Lung (tissue), 12 donors: ENCODE measurements around the gene DNAJC30. TPM values are rescaled to one million over a fixed set of nuclear protein-coding genes. Genes with fewer than 3 reads are reported as not detected.

ENCODE experiments used
- ATAC-seq: fragments of 200-7000 bp; cut with Tn5 transposase; one replicate; pipeline ENCODE4 v1.9.1; 2020; ENCODE audit warnings: moderate number of reproducible peaks; ENCODE audit not compliant: insufficient read depth, low FRiP score
- DNase-seq, 3 donors: peaks; one replicate each; pipeline ENCODE4 v3.0.0-alpha.2; 2013 to 2017
- H3K27ac ChIP-seq, 2 donors: one replicate each; pipeline ENCODE4 v1.5.1; 2013; ENCODE audit warnings: mild to moderate bottlenecking in 2 of 2, moderate library complexity in 2 of 2, control low read depth in 1 of 2, inconsistent platforms in 1 of 2, low read depth in 1 of 2, low read length in 1 of 2
- H3K27me3 ChIP-seq, 3 donors: one replicate each; pipeline ENCODE4 v1.5.1; 2013; ENCODE audit warnings: low read length in 2 of 3; ENCODE audit not compliant: control insufficient read depth in 3 of 3, insufficient read depth in 3 of 3
- H3K36me3 ChIP-seq, 4 donors: one replicate each; pipeline ENCODE4 v1.5.1; 2013; ENCODE audit warnings: low read length in 4 of 4, mild to moderate bottlenecking in 1 of 4, moderate library complexity in 1 of 4; ENCODE audit not compliant: control insufficient read depth in 4 of 4, insufficient read depth in 4 of 4
- H3K4me1 ChIP-seq, 5 donors: one replicate each; pipeline ENCODE4 v1.5.1; 2013; ENCODE audit warnings: low read length in 5 of 5, mild to moderate bottlenecking in 2 of 5, moderate library complexity in 1 of 5; ENCODE audit not compliant: control insufficient read depth in 5 of 5, insufficient read depth in 5 of 5
- H3K4me3 ChIP-seq: one replicate; pipeline ENCODE4 v1.5.1; 2013; ENCODE audit warnings: mild to moderate bottlenecking, control low read depth, moderate library complexity
- H3K9ac ChIP-seq, 2 donors: one replicate each; pipeline ENCODE4 v1.5.1; 2013; ENCODE audit warnings: low read length in 2 of 2, control low read depth in 1 of 2; ENCODE audit not compliant: insufficient read depth in 1 of 2
- H3K9me3 ChIP-seq, 4 donors: one replicate each; pipeline ENCODE4 v1.5.1; 2013; ENCODE audit warnings: low read length in 3 of 4, mild to moderate bottlenecking in 1 of 4, moderate library complexity in 1 of 4; ENCODE audit not compliant: control insufficient read depth in 4 of 4, insufficient read depth in 3 of 4
- CTCF ChIP-seq: IDR thresholded peaks from 2 replicates; pipeline ENCODE4 v1.5.1; 2012; ENCODE audit warnings: mild to moderate bottlenecking; ENCODE audit errors: control extremely low read depth, extremely low read depth
- WGBS, 2 donors: extraction: QIAGEN DNeasy Blood & Tissue Kit; methylation state at CpG; one replicate each; pipeline ENCODE4 v1.1.7; 2013; 5-methylcytosine and 5-hydroxymethylcytosine counted together
- polyA plus RNA-seq, 2 donors: library from polyadenylated mRNA; stranded (reverse); fragments of 200-250 nt; gene quantifications; one replicate each; pipeline ENCODE4 v1.2.1, GENCODE V29; 2013
- total RNA-seq, 2 donors: library from RNA; depleted of rRNA in 1 of 2; stranded (reverse); fragments of >200 nt in 1 of 2; gene quantifications; one replicate each; pipeline ENCODE4 v1.2.1, GENCODE V29; 2014 to 2021
- donor health status: control.
- donor health status: control.
- donor health status: Bipolar disorder and iron deficiency.
- donor health status: healthy.
- donor health status: DM: yes; HTN: yes; CAD: no.

Gene DNAJC30
- total and polyA plus RNA-seq, 4 donors: 5.3 to 14.4 (median 9.1) TPM

GRCh38 chr7:73649576-73649975, 33.7 kb downstream of the DNAJC30 start:
- WGBS, 2 donors: 34 to 46% methylated on average over 9 of the region's 9 CpGs
- ATAC-seq (no peak), DNase-seq (no peak)
- peaks cover 0 to 5% (median 0%) of the 10 kb centered on the region in 5 donors for H3K4me1 ChIP-seq
- no peak overlapping the region for H3K4me3 ChIP-seq
- no peak overlapping the region for H3K9ac ChIP-seq
- no peaks in the 10 kb centered on the region for H3K9me3 ChIP-seq
- no peaks in the 10 kb centered on the region for H3K36me3 ChIP-seq
- TF ChIP-seq CTCF: no peak
- no peak overlapping the region for H3K27ac ChIP-seq
- H3K27me3 ChIP-seq: peaks cover 0 to 25% (median 18%) of the 10 kb centered on the region in 3 donors

GRCh38 chr7:73648593-73649332, 34.5 kb downstream of the DNAJC30 start:
- Histone ChIP-seq H3K9me3 (no peaks in the 10 kb centered on the region), H3K36me3 (no peaks in the 10 kb centered on the region), H3K27ac (no peak overlapping the region), H3K27me3 (peaks cover 0 to 25% (median 18%) of the 10 kb centered on the region in 3 donors), H3K4me1 (peaks cover 0 to 5% (median 0%) of the 10 kb centered on the region in 5 donors), H3K9ac (no peak overlapping the region), H3K4me3 (no peak overlapping the region)
- no peak for DNase-seq
- TF ChIP-seq CTCF: no peak
- WGBS, 2 donors: 32 to 40% methylated on average over 1 of the region's 1 CpG
- ATAC-seq: no peak

GRCh38 chr7:73647725-73648592, 35.3 kb downstream of the DNAJC30 start:
- Histone ChIP-seq H3K9ac (no peak overlapping the region), H3K4me1 (peaks cover 0 to 5% (median 0%) of the 10 kb centered on the region in 5 donors), H3K27ac (no peak overlapping the region), H3K9me3 (peaks cover 0 to 2% (median 0%) of the 10 kb centered on the region in 4 donors), H3K36me3 (no peaks in the 10 kb centered on the region), H3K27me3 (peaks cover 0 to 25% (median 18%) of the 10 kb centered on the region in 3 donors), H3K4me3 (peak overlapping the region; percentile 10)
- DNase-seq: no peak
- 1 to 2% methylated on average over 58 to 62 of the region's 62 CpGs for WGBS, 2 donors
- no peak for ATAC-seq
- TF ChIP-seq CTCF: no peak
